ENCODE results near the gene L1TD1. TPM values are rescaled to one million over a fixed set of nuclear protein-coding genes. Genes with fewer than 3 reads are reported as not detected.

Gene L1TD1
- total RNA-seq, 2 experiments from 2014 or later: not detected

Other genes starting within 250 kb of the L1TD1 start
- not detected for gene KANK4, start 124.6 kb downstream of the L1TD1 start, total RNA-seq
- 100 to 1,000 TPM in 1 of 2 experiments, 10 to 100 TPM in 1; 98.4 to 101 TPM for gene USP1, start 242.2 kb downstream of the L1TD1 start, total RNA-seq